Peyer's patch (tissue), 4 donors: ENCODE results near the gene TMEM92.
"Not testable (repeated sequence)": the region's sequence is repeated elsewhere in the genome, so short reads cannot be mapped to it uniquely, and the experiment has no call there.

ENCODE experiments used
- POLR2A ChIP-seq, 2 donors: fragments of 450-650 bp; IDR thresholded peaks; one replicate each; pipeline ENCODE4 v1.5.1; 2017; ENCODE audit warnings: antibody characterized with exemption in 2 of 2, mild to moderate bottlenecking in 2 of 2, moderate library complexity in 2 of 2
- TF ChIP-seq, protein P1 (sequence below), 6 experiments: fragments of 450-650 bp in 4 of 6; fragments of 200-600 bp in 2 of 6; sonication (generic) in 1 of 6; IDR thresholded peaks; one replicate each; pipeline ENCODE4 v1.5.1; 2017 to 2019; ENCODE audit warnings: antibody characterized with exemption in 6 of 6, mild to moderate bottlenecking in 3 of 6, moderate library complexity in 1 of 6

- TF ChIP-seq, protein P1, sequence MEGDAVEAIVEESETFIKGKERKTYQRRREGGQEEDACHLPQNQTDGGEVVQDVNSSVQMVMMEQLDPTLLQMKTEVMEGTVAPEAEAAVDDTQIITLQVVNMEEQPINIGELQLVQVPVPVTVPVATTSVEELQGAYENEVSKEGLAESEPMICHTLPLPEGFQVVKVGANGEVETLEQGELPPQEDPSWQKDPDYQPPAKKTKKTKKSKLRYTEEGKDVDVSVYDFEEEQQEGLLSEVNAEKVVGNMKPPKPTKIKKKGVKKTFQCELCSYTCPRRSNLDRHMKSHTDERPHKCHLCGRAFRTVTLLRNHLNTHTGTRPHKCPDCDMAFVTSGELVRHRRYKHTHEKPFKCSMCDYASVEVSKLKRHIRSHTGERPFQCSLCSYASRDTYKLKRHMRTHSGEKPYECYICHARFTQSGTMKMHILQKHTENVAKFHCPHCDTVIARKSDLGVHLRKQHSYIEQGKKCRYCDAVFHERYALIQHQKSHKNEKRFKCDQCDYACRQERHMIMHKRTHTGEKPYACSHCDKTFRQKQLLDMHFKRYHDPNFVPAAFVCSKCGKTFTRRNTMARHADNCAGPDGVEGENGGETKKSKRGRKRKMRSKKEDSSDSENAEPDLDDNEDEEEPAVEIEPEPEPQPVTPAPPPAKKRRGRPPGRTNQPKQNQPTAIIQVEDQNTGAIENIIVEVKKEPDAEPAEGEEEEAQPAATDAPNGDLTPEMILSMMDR (IDR thresholded peaks at IDR 0.05): not testable (repeated sequence)
- TF ChIP-seq POLR2A (IDR thresholded peaks at IDR 0.05): not testable (repeated sequence)
Observed at GRCh38 chr17:50316660-50317059, 42.4 kb downstream of the TMEM92 start.
